Right lobe of liver (tissue), 4 donors: ENCODE measurements around the gene MRPL46.

Experiments used
- CTCF ChIP-seq, 4 donors: fragments of 200-600 bp in 3 of 4; fragments of 450-650 bp in 1 of 4; IDR thresholded peaks; one replicate each; pipeline versions ENCODE4 v1.5.1 to v1.8.0; 2016 to 2022; ENCODE audit warnings: antibody characterized with exemption in 4 of 4, mild to moderate bottlenecking in 2 of 4
- POLR2A ChIP-seq: fragments of 450-650 bp; IDR thresholded peaks from one replicate; pipeline ENCODE4 v1.6.1; 2017; ENCODE audit warnings: antibody characterized with exemption, mild to moderate bottlenecking
- donor health status: DM: no; HTN: no; CAD: no.
- donor health status: DM: no; HTN: no; CAD: no.
- donor health status: DM: no; HTN: yes; CAD: no.

- no peak for TF ChIP-seq CTCF (IDR thresholded peaks at IDR 0.05)
- no peak for TF ChIP-seq POLR2A
Observed at GRCh38 chr15:88453651-88454050, 13.5 kb downstream of the MRPL46 start.
